ENCODE measurements around the gene PPP2R1B.

The PPP2R1B gene

GRCh38 chr11:111684251-111684650 lies 81.9 kb downstream of the PPP2R1B start:
- DNase-seq, result no peak

DNA sequence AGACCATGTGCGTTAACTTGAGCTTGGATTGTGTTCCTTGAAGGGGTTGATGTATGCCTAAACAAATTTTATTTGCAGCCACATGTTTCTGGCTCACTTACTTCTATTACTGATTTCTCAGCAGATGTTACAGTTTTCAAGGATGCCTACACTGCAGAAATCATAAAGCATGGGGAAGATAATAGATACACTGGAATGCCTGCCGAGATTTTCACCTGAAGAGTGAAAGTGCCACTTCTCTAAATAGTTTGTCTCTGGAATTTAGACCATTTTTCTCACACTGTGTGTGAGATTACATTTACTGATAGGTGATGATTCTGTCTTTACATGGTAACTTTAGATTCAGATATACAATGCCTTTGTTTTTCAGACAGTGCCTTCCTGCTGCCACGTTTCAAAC lies 82.4 kb downstream of the PPP2R1B start:
- DNase-seq, result no peak

GRCh38 chr11:111680486-111681175 lies 85.6 kb downstream of the PPP2R1B start:
- DNase-seq, result no peak

Data from activated naive CD4-positive, alpha-beta T cell treated with anti-CD3 and anti-CD28 coated beads, Interleukin-2, amount 50 U/mL, for 16 hours (primary cell).